ENCODE measurements around the gene ERMARD. TPM values are rescaled to one million over a fixed set of nuclear protein-coding genes. Genes with fewer than 3 reads are reported as not detected.
A peak's percentile ranks its signal among the peaks of the same experiment; 100 is the strongest.

Gene ERMARD
- total and polyA plus RNA-seq, 8 donors, result 9.1 to 62.4 (median 14.4) TPM

DNA sequence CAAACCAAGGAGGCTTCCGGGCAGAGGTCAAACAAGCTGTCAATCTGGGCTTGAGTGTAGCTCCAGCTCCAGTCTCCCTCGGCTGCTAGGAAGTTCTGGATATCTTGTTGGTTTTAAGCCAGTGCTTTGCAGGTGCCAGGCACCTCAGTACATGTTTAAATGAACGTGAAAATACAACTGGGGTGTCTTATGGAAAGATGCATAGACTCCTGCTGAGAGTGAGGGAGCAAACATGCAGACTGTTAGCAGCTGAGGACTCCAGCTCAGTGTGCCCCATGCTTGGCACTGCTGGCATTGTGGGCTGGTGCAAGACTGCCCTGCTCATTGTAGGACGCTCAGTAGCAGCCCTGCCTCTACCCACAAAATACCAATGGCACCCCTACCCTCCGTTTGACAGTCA is 28.5 kb downstream of the ERMARD start:
- Histone ChIP-seq H3K4me3 (no peak overlapping the region), H3K9me3 (no peaks in the 10 kb centered on the region), H3K4me1 (no peaks in the 10 kb centered on the region), H3K27me3 (no peaks in the 10 kb centered on the region), H3K36me3 (peaks cover 0 to 9% (median 7%) of the 10 kb centered on the region in 3 donors), H3K27ac (no peak overlapping the region)
- intact Hi-C loops (cut with DNase I), result no loop called here
- DNase-seq (no peak), ATAC-seq (no peak), FAIRE-seq (no peak)
- TF ChIP-seq, protein P1, sequence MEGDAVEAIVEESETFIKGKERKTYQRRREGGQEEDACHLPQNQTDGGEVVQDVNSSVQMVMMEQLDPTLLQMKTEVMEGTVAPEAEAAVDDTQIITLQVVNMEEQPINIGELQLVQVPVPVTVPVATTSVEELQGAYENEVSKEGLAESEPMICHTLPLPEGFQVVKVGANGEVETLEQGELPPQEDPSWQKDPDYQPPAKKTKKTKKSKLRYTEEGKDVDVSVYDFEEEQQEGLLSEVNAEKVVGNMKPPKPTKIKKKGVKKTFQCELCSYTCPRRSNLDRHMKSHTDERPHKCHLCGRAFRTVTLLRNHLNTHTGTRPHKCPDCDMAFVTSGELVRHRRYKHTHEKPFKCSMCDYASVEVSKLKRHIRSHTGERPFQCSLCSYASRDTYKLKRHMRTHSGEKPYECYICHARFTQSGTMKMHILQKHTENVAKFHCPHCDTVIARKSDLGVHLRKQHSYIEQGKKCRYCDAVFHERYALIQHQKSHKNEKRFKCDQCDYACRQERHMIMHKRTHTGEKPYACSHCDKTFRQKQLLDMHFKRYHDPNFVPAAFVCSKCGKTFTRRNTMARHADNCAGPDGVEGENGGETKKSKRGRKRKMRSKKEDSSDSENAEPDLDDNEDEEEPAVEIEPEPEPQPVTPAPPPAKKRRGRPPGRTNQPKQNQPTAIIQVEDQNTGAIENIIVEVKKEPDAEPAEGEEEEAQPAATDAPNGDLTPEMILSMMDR (IDR thresholded peaks at IDR 0.05), result no peak
- WGBS, 2 donors, result 78 to 84% methylated on average over 5 of the region's 5 CpGs

DNA sequence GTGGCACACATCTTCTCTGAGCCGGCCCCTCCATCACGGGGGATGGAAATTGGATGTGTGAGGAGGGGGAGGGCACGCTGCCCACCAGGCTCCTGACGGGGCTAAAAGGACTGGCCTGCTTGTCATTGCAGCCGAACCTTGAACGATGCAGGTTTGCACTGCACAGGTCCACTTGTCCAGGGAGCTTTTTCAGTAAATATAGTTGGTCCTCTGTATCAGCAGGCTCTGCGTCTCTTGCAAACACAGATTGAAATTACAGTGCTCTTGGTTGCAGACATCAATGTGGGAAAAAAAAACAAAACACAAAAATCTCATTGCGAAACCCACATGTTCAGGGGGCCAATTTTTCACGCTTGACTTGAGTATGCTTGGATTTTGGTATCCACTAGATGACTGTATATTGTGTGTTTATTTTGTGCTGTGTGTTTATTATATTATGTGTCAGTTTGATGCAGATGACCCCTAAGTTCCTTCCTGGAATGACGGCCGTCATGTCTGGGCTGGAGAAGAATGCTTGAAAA is 29.2 kb downstream of the ERMARD start:
- no peak for ATAC-seq
- Histone ChIP-seq H3K36me3 (peaks cover 0 to 8% (median 7%) of the 10 kb centered on the region in 3 donors), H3K27ac (no peak overlapping the region), H3K4me1 (no peaks in the 10 kb centered on the region), H3K27me3 (no peaks in the 10 kb centered on the region), H3K9me3 (no peaks in the 10 kb centered on the region), H3K4me3 (no peak overlapping the region)
- 90 to 91% methylated on average over 11 of the region's 11 CpGs for WGBS, 2 donors
- intact Hi-C loops (cut with DNase I), result no loop called here
- FAIRE-seq, result no peak
- TF ChIP-seq, protein P1 (IDR thresholded peaks at IDR 0.05), result no peak
- no peak for DNase-seq

DNA sequence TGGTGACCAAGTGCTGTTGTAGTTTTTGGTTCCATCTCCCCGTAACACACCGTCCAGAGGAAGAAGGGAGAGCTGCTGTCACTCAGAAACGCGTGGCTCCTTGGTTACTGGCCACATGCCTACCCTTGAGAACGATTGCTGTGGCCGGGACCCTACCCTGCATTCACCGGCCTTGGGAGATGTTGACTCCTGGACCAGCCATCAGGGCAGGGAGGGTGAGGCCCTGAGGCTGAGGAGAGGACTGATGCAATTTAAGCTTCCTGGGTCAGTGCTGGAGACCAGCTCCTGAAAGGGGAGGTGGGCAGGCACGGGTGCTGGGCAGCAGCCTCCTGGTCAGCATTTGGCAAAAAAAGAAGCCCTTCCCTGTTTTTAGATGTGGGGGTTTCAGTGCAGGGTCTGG is 31.5 kb downstream of the ERMARD start:
- Histone ChIP-seq H3K36me3 (no peaks in the 10 kb centered on the region), H3K4me3 (no peak overlapping the region), H3K4me1 (no peaks in the 10 kb centered on the region), H3K27me3 (no peaks in the 10 kb centered on the region), H3K9me3 (no peaks in the 10 kb centered on the region), H3K27ac (no peak overlapping the region)
- intact Hi-C loops (cut with DNase I), result no loop called here
- DNase-seq, result no peak
- TF ChIP-seq, protein P1 (IDR thresholded peaks at IDR 0.05), result no peak
- FAIRE-seq, result no peak
- 86 to 92% methylated on average over 8 of the region's 8 CpGs for WGBS, 2 donors
- ATAC-seq, result no peak

DNA sequence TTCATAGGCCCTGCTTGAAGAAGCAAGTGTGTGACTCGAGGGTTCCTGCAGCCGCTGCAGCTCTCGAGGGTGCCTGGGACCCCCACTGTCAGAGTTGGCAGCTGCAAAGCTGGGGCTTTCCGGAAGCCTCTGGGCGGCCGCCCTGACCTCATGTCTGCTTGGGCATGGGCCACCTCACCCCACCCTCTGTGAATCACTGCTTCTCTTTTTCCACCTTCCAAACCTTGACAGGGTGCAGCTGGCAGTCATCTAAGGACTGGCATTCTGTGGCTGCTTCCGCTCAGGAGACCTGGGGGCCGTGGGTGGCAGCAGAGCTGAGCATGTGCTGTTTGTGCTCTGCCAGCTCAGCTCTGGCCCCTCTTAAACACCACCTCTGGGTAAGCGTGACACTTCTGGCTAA is 32.0 kb downstream of the ERMARD start:
- FAIRE-seq (no peak), ATAC-seq (no peak), DNase-seq (no peak)
- Histone ChIP-seq H3K4me1 (no peaks in the 10 kb centered on the region), H3K4me3 (no peak overlapping the region), H3K27ac (no peak overlapping the region), H3K9me3 (no peaks in the 10 kb centered on the region), H3K36me3 (no peaks in the 10 kb centered on the region), H3K27me3 (no peaks in the 10 kb centered on the region)
- intact Hi-C loops (cut with DNase I), result no loop called here
- WGBS, 2 donors, result 83 to 87% methylated on average over 9 of the region's 9 CpGs
- TF ChIP-seq, protein P1 (IDR thresholded peaks at IDR 0.05), result no peak

DNA sequence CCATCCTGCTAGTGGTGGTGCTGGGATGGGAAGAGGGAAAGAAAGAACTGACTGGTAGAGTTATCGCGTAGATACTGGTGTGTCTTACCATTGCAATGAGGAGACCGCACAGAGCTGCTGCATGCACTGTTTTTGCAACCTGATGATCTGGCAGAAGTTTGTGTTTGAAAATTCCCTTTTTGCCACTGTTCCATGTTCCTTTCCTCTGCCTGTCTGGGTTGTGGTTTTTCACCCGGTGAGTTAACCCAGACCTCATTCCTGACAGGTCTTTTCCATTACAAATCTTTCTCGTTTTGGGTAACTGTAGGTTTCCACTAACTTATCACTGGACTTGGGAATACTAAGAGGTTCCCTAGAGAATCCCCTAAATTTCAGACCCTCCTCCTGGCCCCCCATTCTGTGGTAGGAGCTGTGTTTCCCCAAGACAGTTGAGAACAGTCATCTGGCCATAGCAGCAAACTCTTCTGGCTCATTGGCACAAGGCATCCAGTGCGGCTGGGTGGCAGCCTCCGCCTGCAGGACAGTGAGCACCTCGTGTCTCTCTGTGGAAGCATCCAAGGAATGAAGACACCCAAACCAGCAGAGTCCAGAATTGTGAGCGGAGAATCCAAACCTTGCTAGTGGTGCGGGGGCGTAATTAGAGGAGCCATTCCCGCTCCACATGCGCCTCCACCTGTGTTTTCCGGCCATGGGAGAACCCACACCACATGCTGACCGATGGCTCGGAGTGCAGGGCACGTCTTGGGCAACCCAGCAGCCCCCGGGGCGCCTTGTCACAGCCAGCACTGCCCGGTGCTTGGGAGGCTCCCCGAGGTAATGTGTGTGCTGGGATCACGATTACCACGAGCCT is 32.8 kb downstream of the ERMARD start:
- intact Hi-C loops (cut with DNase I), result no loop called here
- Histone ChIP-seq H3K27me3 (no peaks in the 10 kb centered on the region), H3K36me3 (no peaks in the 10 kb centered on the region), H3K4me3 (no peak overlapping the region), H3K9me3 (no peaks in the 10 kb centered on the region), H3K4me1 (no peaks in the 10 kb centered on the region), H3K27ac (no peak overlapping the region)
- 88 to 89% methylated on average over 23 of the region's 23 CpGs for WGBS, 2 donors
- TF ChIP-seq, protein P1 (IDR thresholded peaks at IDR 0.05), result no peak
- peak in 2 of 6 donors; percentile 5 to 32 for DNase-seq
- no peak for FAIRE-seq
- ATAC-seq, result no peak
